NCI-H146 treated with DMSO at 0.1 percent for 48 hours (cell line): Measurements from ENCODE around the gene BLOC1S3.

Experiments
- DNase-seq: peaks from one replicate; lab custom pipeline; 2025; ENCODE audit not compliant: unreplicated experiment; lab: John Stamatoyannopoulos, UW

Gene BLOC1S3

GRCh38 chr19:45178262-45179071 lies at the start of gene BLOC1S3:
TSS of gene BLOC1S3 (plus strand) at chr19:45178784. CDS start at chr19:45179297, 513 bp downstream.
- peak; percentile 100 for DNase-seq

GRCh38 chr19:45128806-45129205 lies 49.8 kb upstream of the BLOC1S3 start:
- no peak for DNase-seq

- DNase-seq: no peak
Measured at GRCh38 chr19:45130236-45130635, 48.3 kb upstream of the BLOC1S3 start.

- DNase-seq: peak; percentile 97
Measured at GRCh38 chr19:45130888-45131615, 47.5 kb upstream of the BLOC1S3 start.

- DNase-seq: no peak
Measured at GRCh38 chr19:45133661-45134060, 44.9 kb upstream of the BLOC1S3 start.

GRCh38 chr19:45135176-45135885 lies 43.3 kb upstream of the BLOC1S3 start:
- DNase-seq: no peak

GRCh38 chr19:45136507-45137178 lies 41.9 kb upstream of the BLOC1S3 start:
- no peak for DNase-seq

GRCh38 chr19:45137179-45137761 lies 41.3 kb upstream of the BLOC1S3 start:
- DNase-seq: peak; percentile 90

GRCh38 chr19:45138303-45138751 lies 40.3 kb upstream of the BLOC1S3 start:
- no peak for DNase-seq

- DNase-seq: no peak
Measured at GRCh38 chr19:45139286-45140143, 39.1 kb upstream of the BLOC1S3 start.

GRCh38 chr19:45140144-45140503 lies 38.5 kb upstream of the BLOC1S3 start:
- DNase-seq: no peak

GRCh38 chr19:45140533-45140932 lies 38.1 kb upstream of the BLOC1S3 start:
- DNase-seq: no peak

GRCh38 chr19:45141203-45141900 lies 37.2 kb upstream of the BLOC1S3 start:
- no peak for DNase-seq

- no peak for DNase-seq
Measured at GRCh38 chr19:45142016-45142725, 36.4 kb upstream of the BLOC1S3 start.

- no peak for DNase-seq
Measured at GRCh38 chr19:45142726-45143110, 35.9 kb upstream of the BLOC1S3 start.

GRCh38 chr19:45144431-45145269 lies 33.9 kb upstream of the BLOC1S3 start:
- DNase-seq: no peak

GRCh38 chr19:45145270-45146189 lies 33.1 kb upstream of the BLOC1S3 start:
- DNase-seq: no peak
